GM19025 (cell line): ENCODE results near the gene TOX2.
"Not testable (repeated sequence)": the region's sequence is repeated elsewhere in the genome, so short reads cannot be mapped to it uniquely, and the experiment has no call there.

Experiments used
- ATAC-seq: cut with Tn5 transposase; IDR thresholded peaks from one replicate; pipeline ENCODE4 v1.9.1; 2021; ENCODE audit warnings: mild to moderate bottlenecking, low read depth, moderate library complexity; ENCODE audit not compliant: unreplicated experiment

TOX2 gene

GRCh38 chr20:44028003-44028730 is 113.5 kb downstream of the TOX2 start:
- ATAC-seq = no peak

GRCh38 chr20:44028868-44029847 is 114.5 kb downstream of the TOX2 start:
- peak; percentile 72 for ATAC-seq

DNA sequence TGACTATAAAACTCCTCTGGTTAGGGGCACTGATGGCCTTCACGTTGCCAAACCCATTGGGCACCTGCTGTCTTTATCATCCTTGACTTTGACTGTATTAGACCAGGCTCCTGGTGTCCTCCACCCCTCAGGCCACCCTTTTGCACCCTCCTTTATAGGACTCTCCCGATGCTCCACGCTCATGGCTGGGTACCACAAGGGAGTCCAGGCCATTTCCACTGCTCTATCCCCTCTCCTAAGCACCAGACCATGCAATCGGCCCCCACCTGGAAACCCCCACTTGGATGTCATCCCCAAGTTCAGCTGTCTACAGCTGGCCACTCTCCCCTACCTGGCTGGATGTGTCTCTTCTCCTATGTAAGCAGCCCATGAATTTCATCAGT is 115.2 kb downstream of the TOX2 start:
- no peak for ATAC-seq

- no peak for ATAC-seq
Measured at GRCh38 chr20:44030394-44030793, 115.7 kb downstream of the TOX2 start.

- ATAC-seq = no peak
Measured at GRCh38 chr20:44031001-44031574, 116.4 kb downstream of the TOX2 start.

- ATAC-seq = no peak
Measured at GRCh38 chr20:44031781-44032582, 117.3 kb downstream of the TOX2 start.

DNA sequence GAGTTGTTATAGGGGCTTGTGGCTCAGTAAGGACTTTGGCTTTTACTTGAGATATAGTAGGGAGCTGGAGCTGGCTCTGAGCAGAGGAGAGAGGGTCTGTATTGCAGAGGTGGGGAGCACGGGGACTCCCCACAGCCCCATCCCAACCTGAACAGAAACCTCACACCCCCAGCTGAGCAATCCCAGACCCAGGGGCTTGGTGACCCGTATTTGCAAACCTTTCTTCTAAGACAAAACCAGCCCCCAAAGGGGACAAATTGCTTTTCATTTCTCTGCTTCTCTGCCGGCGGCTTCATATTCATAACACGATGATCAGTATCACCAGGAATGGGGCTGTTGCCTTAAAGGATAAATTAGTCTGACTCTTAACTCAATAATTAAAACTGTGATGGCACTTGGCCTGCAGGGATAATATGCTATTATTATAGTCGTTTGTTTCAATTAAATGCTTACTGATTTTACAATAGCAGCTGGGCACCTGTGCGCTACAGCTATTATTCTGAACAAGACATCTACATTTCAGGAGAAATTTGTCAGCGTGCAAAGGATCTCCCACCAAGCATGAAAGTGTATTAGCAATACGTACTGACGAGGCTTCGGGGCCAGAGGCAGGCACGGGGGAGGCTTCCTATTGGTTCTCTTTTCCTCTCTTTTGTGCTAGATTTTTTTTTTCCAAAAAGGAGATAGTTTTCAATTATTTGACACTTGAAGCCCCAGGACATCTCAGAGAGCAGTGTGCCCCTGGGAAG is 118.1 kb downstream of the TOX2 start:
- no peak for ATAC-seq

- ATAC-seq = no peak
Measured at GRCh38 chr20:44033344-44033743, 118.7 kb downstream of the TOX2 start.

DNA sequence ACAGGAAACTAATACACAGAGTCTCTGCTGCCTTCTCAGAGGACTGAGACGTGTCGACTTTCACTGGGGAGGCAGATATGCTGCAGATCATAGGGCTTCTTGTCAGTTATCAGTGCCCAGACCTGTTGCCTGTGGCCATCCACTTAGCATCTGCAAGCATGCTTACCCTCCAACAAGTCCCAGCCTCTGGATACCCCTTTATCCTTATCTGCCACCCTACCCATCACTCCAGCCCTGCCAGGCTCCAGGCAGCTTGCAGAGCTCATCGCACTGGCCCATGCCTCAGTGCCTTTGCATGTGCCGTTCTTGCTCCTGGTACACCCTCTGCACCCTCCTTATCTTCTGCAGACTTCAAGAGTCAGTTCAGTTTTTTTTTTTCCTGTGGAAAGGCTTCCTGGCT is 119.2 kb downstream of the TOX2 start:
- ATAC-seq = no peak

GRCh38 chr20:44034451-44034850 is 119.8 kb downstream of the TOX2 start:
- ATAC-seq = no peak

DNA sequence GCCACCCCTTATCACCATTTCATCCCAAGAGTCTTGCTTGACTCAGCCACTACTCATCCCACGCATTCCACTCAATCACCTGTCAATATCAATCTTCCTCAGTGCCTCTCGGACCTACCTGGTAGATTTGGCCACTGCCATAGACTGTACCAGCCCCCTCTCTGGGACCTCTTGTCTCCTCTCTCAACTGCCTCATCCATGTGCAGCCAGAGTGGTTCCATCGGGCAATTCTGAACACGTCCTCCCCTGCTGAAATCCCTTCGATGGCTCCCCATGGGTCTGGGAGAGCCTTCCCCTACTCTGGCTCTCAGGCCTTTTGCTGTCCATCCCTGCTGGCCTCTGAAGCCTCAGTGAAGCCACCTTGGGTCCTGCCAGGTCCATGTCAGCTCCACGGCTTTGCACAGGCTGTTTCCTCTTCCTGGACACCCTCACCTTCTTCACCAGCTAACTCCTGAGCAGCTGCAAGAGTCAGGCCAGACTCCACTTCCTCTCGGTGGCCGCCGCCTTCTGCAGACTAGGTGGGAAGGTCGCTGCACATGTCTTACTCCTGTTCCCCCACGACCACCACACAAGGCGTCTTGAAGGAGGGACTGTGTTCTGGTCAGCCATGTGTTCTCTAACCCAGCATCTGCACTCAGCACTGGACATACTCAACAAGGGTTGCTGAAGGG is 120.4 kb downstream of the TOX2 start:
- ATAC-seq = no peak

DNA sequence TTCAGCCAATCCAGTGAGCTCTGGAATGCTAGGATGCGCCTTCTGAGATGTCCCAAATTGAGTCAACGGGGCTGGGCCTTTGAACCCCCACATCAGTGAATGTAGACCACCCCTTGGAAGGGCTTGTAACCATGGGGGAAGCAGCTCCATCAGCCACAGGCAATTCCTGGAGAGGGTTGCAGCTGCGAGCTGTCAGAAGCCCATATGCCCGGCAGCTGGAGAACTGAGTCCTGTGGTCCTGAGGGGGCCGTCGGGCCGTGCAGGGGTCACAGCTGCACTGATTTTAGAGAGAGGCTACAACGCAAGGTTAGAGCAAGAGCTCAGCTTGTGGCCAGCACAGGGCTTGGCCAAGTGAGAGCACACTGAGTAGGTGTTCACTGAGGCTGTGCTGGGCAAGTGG is 121.3 kb downstream of the TOX2 start:
- no peak for ATAC-seq

DNA sequence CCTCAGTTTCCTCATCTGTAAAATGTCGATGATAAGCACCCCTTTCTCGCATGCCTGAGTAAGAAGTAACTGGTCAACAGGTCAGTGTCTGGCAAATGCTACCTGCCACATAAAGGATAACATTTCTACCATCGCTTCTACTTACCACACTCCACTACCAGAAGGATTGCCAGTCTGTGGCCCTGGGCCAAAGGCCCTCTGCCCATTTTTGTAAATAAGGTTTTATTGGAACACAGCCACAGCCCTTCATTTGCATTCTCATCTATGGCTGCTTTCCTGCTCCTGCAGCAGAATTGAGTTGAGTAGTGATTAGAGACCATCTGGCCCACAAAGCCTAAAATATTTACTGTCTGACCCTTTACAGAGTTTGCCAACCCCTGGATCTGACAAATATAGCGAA is 121.8 kb downstream of the TOX2 start:
- ATAC-seq = no peak

- no peak for ATAC-seq
Measured at GRCh38 chr20:44038681-44039123, 124.0 kb downstream of the TOX2 start.

- ATAC-seq = no peak
Measured at GRCh38 chr20:44039147-44039546, 124.5 kb downstream of the TOX2 start.

DNA sequence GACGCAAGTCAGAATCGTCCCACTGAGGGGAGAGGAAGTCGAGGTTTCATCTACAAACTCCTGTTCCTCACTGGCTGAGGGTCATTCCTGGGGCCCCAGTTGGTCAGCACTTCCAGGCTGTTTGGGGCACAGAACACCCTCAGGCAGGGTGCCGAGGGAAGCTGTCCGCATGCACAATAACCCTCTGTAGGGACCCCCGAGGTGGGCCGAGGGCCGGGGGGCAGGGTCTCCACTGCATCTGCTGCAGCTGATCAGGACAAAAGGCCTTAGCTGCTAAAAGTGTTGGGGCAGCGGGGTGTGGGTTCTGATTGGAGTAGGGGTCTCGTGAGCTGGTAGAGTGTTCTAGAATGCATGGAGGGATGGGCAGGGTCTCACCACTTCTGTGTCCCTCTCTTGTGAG is 125.1 kb downstream of the TOX2 start:
- ATAC-seq = no peak

GRCh38 chr20:44040202-44040915 is 125.7 kb downstream of the TOX2 start:
- ATAC-seq = no peak

DNA sequence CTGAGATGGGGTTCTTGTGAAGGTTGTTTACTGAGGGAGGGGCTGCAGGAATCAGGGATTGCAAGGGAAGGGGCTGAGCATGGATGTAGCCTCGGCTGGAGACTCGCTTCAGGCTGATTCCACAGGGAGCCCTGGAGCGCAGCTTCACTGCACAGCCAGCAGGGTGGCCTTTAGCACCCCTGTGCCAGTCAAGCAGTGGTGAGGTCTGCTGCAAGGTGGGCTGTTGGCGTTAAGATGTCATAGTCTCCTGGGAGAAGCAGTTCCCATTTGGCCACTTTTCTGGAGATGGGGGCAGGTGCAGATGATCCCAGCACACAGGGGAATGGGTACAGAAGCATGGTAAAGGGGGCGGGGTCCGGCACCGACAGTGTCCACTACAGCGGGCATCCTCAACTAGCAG is 126.3 kb downstream of the TOX2 start:
- no peak for ATAC-seq

- ATAC-seq = not testable (repeated sequence)
Measured at GRCh38 chr20:44044712-44045111, 130.1 kb downstream of the TOX2 start.
